Uterus (tissue), 2 donors: ENCODE measurements around the gene TSKS.

ENCODE experiments used
- POLR2A ChIP-seq, 2 donors: fragments of 450-650 bp; IDR thresholded peaks; one replicate each; pipeline ENCODE4 v1.6.1; 2016; ENCODE audit warnings: antibody characterized with exemption in 2 of 2, mild to moderate bottlenecking in 1 of 2, moderate library complexity in 1 of 2
- TF ChIP-seq, protein P1 (sequence below), 4 experiments: fragments of 200-600 bp in 2 of 4; fragments of 450-650 bp in 2 of 4; sonication (generic) in 2 of 4; IDR thresholded peaks; one replicate each; pipeline ENCODE4 v1.5.1; 2016 to 2019; ENCODE audit warnings: antibody characterized with exemption in 4 of 4, mild to moderate bottlenecking in 2 of 4, moderate library complexity in 1 of 4

- TF ChIP-seq, protein P1, sequence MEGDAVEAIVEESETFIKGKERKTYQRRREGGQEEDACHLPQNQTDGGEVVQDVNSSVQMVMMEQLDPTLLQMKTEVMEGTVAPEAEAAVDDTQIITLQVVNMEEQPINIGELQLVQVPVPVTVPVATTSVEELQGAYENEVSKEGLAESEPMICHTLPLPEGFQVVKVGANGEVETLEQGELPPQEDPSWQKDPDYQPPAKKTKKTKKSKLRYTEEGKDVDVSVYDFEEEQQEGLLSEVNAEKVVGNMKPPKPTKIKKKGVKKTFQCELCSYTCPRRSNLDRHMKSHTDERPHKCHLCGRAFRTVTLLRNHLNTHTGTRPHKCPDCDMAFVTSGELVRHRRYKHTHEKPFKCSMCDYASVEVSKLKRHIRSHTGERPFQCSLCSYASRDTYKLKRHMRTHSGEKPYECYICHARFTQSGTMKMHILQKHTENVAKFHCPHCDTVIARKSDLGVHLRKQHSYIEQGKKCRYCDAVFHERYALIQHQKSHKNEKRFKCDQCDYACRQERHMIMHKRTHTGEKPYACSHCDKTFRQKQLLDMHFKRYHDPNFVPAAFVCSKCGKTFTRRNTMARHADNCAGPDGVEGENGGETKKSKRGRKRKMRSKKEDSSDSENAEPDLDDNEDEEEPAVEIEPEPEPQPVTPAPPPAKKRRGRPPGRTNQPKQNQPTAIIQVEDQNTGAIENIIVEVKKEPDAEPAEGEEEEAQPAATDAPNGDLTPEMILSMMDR (IDR thresholded peaks at IDR 0.05) = no peak
- no peak for TF ChIP-seq POLR2A (IDR thresholded peaks at IDR 0.05)
These were observed 44.1 kb downstream of the TSKS start for GRCh38 chr19:49718991-49719390.
